Tibial nerve (tissue), 3 donors: ENCODE data around the gene ATG5.

ENCODE experiments used
- CTCF ChIP-seq, 5 experiments: fragments of 200-600 bp in 3 of 5; fragments of 450-650 bp in 2 of 5; sonication (generic) in 3 of 5; IDR thresholded peaks; one replicate each; pipeline ENCODE4 v1.5.1; 2016 to 2019; ENCODE audit warnings: antibody characterized with exemption in 5 of 5, mild to moderate bottlenecking in 3 of 5, moderate library complexity in 2 of 5
- POLR2A ChIP-seq, 2 donors: fragments of 450-650 bp; IDR thresholded peaks; one replicate each; pipeline ENCODE4 v1.6.1; 2017; ENCODE audit warnings: antibody characterized with exemption in 2 of 2, mild to moderate bottlenecking in 2 of 2, moderate library complexity in 2 of 2

DNA sequence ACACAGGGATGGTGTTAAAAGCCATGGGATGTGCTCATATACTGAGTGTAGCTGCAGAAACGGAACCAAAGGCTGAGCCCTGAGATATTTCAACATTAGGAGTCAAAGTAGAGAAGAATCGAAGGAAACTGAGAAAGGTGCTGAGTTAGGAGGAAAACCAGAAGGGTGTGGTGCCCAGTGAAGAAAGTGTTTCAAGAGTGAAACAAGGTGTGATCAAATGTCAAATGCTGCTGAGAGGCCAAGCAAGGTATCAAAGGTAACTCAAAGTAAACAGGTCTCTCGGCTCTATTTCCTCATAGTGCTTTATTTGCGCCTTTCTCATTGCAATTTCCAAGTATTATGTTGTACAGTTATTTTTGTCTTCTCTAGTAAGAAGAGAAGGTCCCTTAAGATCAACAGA, 145.4 kb downstream of the ATG5 start:
- no peak for TF ChIP-seq CTCF (IDR thresholded peaks at IDR 0.05)
- no peak for TF ChIP-seq POLR2A (IDR thresholded peaks at IDR 0.05)
